SK-N-SH (cell line): ENCODE data around the gene MAG. TPM values are rescaled to one million over a fixed set of nuclear protein-coding genes. Genes with fewer than 3 reads are reported as not detected.
A peak's percentile ranks its signal among the peaks of the same experiment; 100 is the strongest.

Experiments
- CTCF ChIA-PET: fragments of 300-600, 350-600 bp; formaldehyde crosslinking; extraction: SDS; loops from one replicate; lab custom pipeline; 2021; lab: Yijun Ruan, JAX
- POLR2A ChIA-PET: fragments of 350-600 bp; sonication (Branson Sonifier 250); formaldehyde crosslinking; extraction: SDS; loops from one replicate; lab custom pipeline; 2020; ENCODE audit warnings: antibody characterized with exemption, inconsistent platforms; lab: Yijun Ruan, JAX
- DNase-seq: peaks from one replicate; pipeline ENCODE4 v3.0.0; 2012
- H2AFZ ChIP-seq: fragments of 200-600 bp; sonication (generic); 2 replicates; pipeline ENCODE4 v1.8.1; 2016; ENCODE audit warnings: antibody characterized with exemption, mild to moderate bottlenecking, low read depth
- H3F3A ChIP-seq: fragments of 200-600 bp; sonication (generic); replicated peaks from 2 replicates; pipeline ENCODE3; 2016; ENCODE audit warnings: antibody characterized with exemption, mild to moderate bottlenecking; ENCODE audit not compliant: insufficient read depth
- H3K27ac ChIP-seq, 2 experiments: fragments of 200-500 bp in 1 of 2; fragments of 200-600 bp in 1 of 2; sonication (Bioruptor generic) in 1 of 2; sonication (generic), shearing (Covaris generic) in 1 of 2; 2 replicates each; pipeline versions ENCODE4 v1.5.1 to v1.6.1; 2014 to 2016; ENCODE audit warnings: low read depth in 2 of 2, inconsistent platforms in 1 of 2, low read length in 1 of 2, mild to moderate bottlenecking in 1 of 2, mixed read lengths in 1 of 2
- H3K27me3 ChIP-seq: fragments of 200-600 bp; sonication (generic), shearing (Covaris generic); 2 replicates; pipeline ENCODE4 v1.6.1; 2016; ENCODE audit warnings: mixed run types; ENCODE audit not compliant: insufficient read depth
- H3K36me3 ChIP-seq, 2 experiments: fragments of 200-500 bp in 1 of 2; fragments of 200-600 bp in 1 of 2; sonication (Bioruptor generic) in 1 of 2; sonication (generic) in 1 of 2; replicated peaks in 1 of 2; 2 replicates each; pipeline versions ENCODE3 to v1.5.1; 2014 to 2016; ENCODE audit warnings: low read length in 1 of 2, mild to moderate bottlenecking in 1 of 2; ENCODE audit not compliant: insufficient read depth in 2 of 2, control insufficient read depth in 1 of 2
- H3K4me1 ChIP-seq, 2 experiments: fragments of 200-500 bp in 1 of 2; fragments of 200-600 bp in 1 of 2; sonication (Bioruptor generic) in 1 of 2; sonication (generic), shearing (Covaris generic) in 1 of 2; 2 replicates each; pipeline versions ENCODE4 v1.5.1 to v1.6.1; 2014 to 2016; ENCODE audit warnings: low read depth in 1 of 2, low read length in 1 of 2, mixed run types in 1 of 2; ENCODE audit not compliant: insufficient read depth in 2 of 2, control insufficient read depth in 1 of 2
- H3K4me2 ChIP-seq: fragments of 200-600 bp; sonication (generic), shearing (Covaris generic); 2 replicates; pipeline ENCODE4 v1.6.1; 2017; ENCODE audit warnings: mixed run types
- H3K4me3 ChIP-seq, 2 experiments: fragments of 200-500 bp in 1 of 2; fragments of 200-600 bp in 1 of 2; sonication (Bioruptor generic) in 1 of 2; sonication (generic), shearing (Covaris generic) in 1 of 2; 2 replicates each; pipeline versions ENCODE4 v1.5.1 to v1.8.1; 2014 to 2016; ENCODE audit warnings: low read depth in 2 of 2, inconsistent platforms in 1 of 2, low read length in 1 of 2, mild to moderate bottlenecking in 1 of 2, mixed read lengths in 1 of 2, moderate library complexity in 1 of 2
- H3K79me2 ChIP-seq: fragments of 200-600 bp; sonication (generic); 2 replicates; pipeline ENCODE4 v1.8.1; 2017; ENCODE audit warnings: mild to moderate bottlenecking; ENCODE audit not compliant: insufficient read depth
- H3K9ac ChIP-seq: fragments of 200-600 bp; sonication (generic); 2 replicates; pipeline ENCODE4 v1.6.1; 2017; ENCODE audit warnings: mixed run types
- H3K9me2 ChIP-seq: fragments of 200-600 bp; sonication (generic); 2 replicates; pipeline ENCODE4 v1.6.1; 2017; ENCODE audit warnings: mixed run types
- H3K9me3 ChIP-seq: fragments of 200-600 bp; sonication (generic); 2 replicates; pipeline ENCODE4 v1.6.1; 2017; ENCODE audit warnings: mixed run types, mild to moderate bottlenecking, moderate library complexity
- H4K20me1 ChIP-seq: fragments of 200-600 bp; sonication (generic); 2 replicates; pipeline ENCODE4 v1.6.1; 2017; ENCODE audit warnings: mild to moderate bottlenecking, mixed run types; ENCODE audit not compliant: insufficient read depth
- CHD2 ChIP-seq: fragments of 150-350 bp; IDR thresholded peaks from 2 replicates; pipeline ENCODE4 v1.6.1; 2018; ENCODE audit warnings: low read length; ENCODE audit not compliant: partially characterized antibody
- EP300 ChIP-seq, 2 experiments: IDR thresholded peaks; 2 replicates each; pipeline versions ENCODE4 v1.4.0 to v1.6.1; 2012; ENCODE audit warnings: borderline replicate concordance in 1 of 2, low read depth in 1 of 2, low read length in 1 of 2
- FOXJ3 ChIP-seq: sonication (generic); formaldehyde crosslinking; IDR thresholded peaks from 2 replicates; pipeline ENCODE4 v1.5.1; 2020; ENCODE audit warnings: mild to moderate bottlenecking, missing genetic modification reagents
- GABPA ChIP-seq: IDR thresholded peaks from 2 replicates; pipeline ENCODE4 v1.4.0; 2012; ENCODE audit warnings: low read depth, mild to moderate bottlenecking
- IRF3 ChIP-seq: fragments of 150-350 bp; IDR thresholded peaks from 2 replicates; pipeline ENCODE4 v1.6.1; 2016; ENCODE audit warnings: mild to moderate bottlenecking, low read depth, low read length
- JUND ChIP-seq: IDR thresholded peaks from 2 replicates; pipeline ENCODE4 v1.4.0; 2012
- MAX ChIP-seq: IDR thresholded peaks from 2 replicates; pipeline ENCODE4 v1.4.0; 2012; ENCODE audit warnings: low read depth
- MXI1 ChIP-seq: IDR thresholded peaks from 2 replicates; pipeline ENCODE4 v1.6.1; 2012; ENCODE audit warnings: mild to moderate bottlenecking, low read depth, low read length, improper control_type of control experiment
- PBX3 ChIP-seq: IDR thresholded peaks from 2 replicates; pipeline ENCODE4; 2012
- RCOR1 ChIP-seq: fragments of 150-350 bp; IDR thresholded peaks from 2 replicates; pipeline ENCODE4 v1.6.1; 2017; ENCODE audit warnings: antibody characterized with exemption, low read length
- REST ChIP-seq: IDR thresholded peaks from 2 replicates; pipeline ENCODE4 v1.6.1; 2012; ENCODE audit warnings: mild to moderate bottlenecking, low read depth, low read length, moderate library complexity
- RFX5 ChIP-seq: IDR thresholded peaks from 2 replicates; pipeline ENCODE4 v1.6.1; 2012; ENCODE audit warnings: mild to moderate bottlenecking, improper control_type of control experiment, low read length
- RXRA ChIP-seq: IDR thresholded peaks from 2 replicates; pipeline ENCODE4 v1.4.0; 2012; ENCODE audit warnings: low read depth, mild to moderate bottlenecking, borderline replicate concordance
- SIN3A ChIP-seq: IDR thresholded peaks from 2 replicates; pipeline ENCODE4 v1.6.1; 2012; ENCODE audit warnings: low read depth, mild to moderate bottlenecking, low read length, moderate library complexity, borderline replicate concordance
- SMC3 ChIP-seq: IDR thresholded peaks from 2 replicates; pipeline ENCODE4 v1.6.1; 2012; ENCODE audit warnings: low read depth, low read length, improper control_type of control experiment
- TAF1 ChIP-seq: IDR thresholded peaks from 2 replicates; pipeline ENCODE4 v1.6.1; 2012; ENCODE audit warnings: low read depth, mild to moderate bottlenecking, low read length, moderate library complexity, borderline replicate concordance
- TCF12 ChIP-seq: IDR thresholded peaks from 2 replicates; pipeline ENCODE4 v1.4.0; 2012
- TEAD4 ChIP-seq: IDR thresholded peaks from 2 replicates; pipeline ENCODE4 v1.4.0; 2012; ENCODE audit warnings: mild to moderate bottlenecking, borderline replicate concordance; ENCODE audit not compliant: insufficient read depth
- USF2 ChIP-seq: fragments of 150-350 bp; IDR thresholded peaks from 2 replicates; pipeline ENCODE4 v1.6.1; 2017; ENCODE audit warnings: antibody characterized with exemption, low read length, low read depth, borderline replicate concordance
- YY1 ChIP-seq: IDR thresholded peaks from 2 replicates; pipeline ENCODE4 v1.4.0; 2012; ENCODE audit warnings: low read depth, mild to moderate bottlenecking
- ZBTB33 ChIP-seq: IDR thresholded peaks from 2 replicates; pipeline ENCODE4 v1.4.0; 2012; ENCODE audit warnings: low read depth, borderline replicate concordance
- WGBS: methylation state at CpG from one replicate; pipeline ENCODE4 v1.1.6; 2017; ENCODE audit warnings: low lambda C conversion rate; 5-methylcytosine and 5-hydroxymethylcytosine counted together
- polyA plus RNA-seq, 3 experiments: library from polyadenylated mRNA; depleted of rRNA; stranded (reverse); fragments of >200 nt; gene quantifications; 2 replicates each; pipeline ENCODE4 v1.2.3, GENCODE V29; 2012

MAG gene
- polyA plus RNA-seq, 1 of the 3 experiments (the other 2 are of a cell fraction) = not detected

- Histone ChIP-seq H3K27me3 (no peaks in the 10 kb centered on the region), H3F3A (peaks cover 4% of the 10 kb centered on the region), H3K4me3 (peak within 1 kb of the TSS; percentile 87 to 95), H2AFZ (peak within 1 kb of the TSS; percentile 78), H3K27ac (peak within 1 kb of the TSS; percentile 79 to 95), H3K4me1 (peaks cover 4 to 15% of the 10 kb centered on the region in 2 experiments; a peak in 1 of 4 replicates), H3K9me2 (no peaks in the 10 kb centered on the region), H3K9ac (peak within 1 kb of the TSS; percentile 92), H3K36me3 (peaks cover 19 to 27% of the 10 kb centered on the region in 2 experiments), H4K20me1 (no peaks in the 10 kb centered on the region), H3K4me2 (peak within 1 kb of the TSS; percentile 96), H3K79me2 (peaks cover 22% of the 10 kb centered on the region), H3K9me3 (no peaks in the 10 kb centered on the region)
- ChIA-PET POLR2A (no interaction called here), CTCF (interaction anchor here (0.6 to 2.6 kb wide), 18 partner anchors 8 to 498 kb away, joined by 3 to 38 read pairs (median 4); no protein-coding TSS in a partner anchor)
- WGBS = 0% methylated on average over 38 of the region's 126 CpGs
- DNase-seq = peak; percentile 89
- TF ChIP-seq CHD2 (no peak), REST (no peak), ZBTB33 (no peak), PBX3 (no peak), SIN3A (no peak), TAF1 (no peak), USF2 (peak; percentile 49; the same call in 1 of the 2 replicates), JUND (no peak), EP300 (IDR thresholded peaks at IDR 0.05; ENCODE audit: borderline replicate concordance in 1 of 2, low read depth in 1 of 2, low read length in 1 of 2) (0 out of 4 replicates have a peak, but pooled peaks of 1 of the 2 experiments have one; percentile 19), IRF3 (no peak), SMC3 (no peak), YY1 (0 out of 2 replicates have a peak, but pooled peaks have one; percentile 43), RFX5 (no peak), RCOR1 (no peak), MAX (no peak), GABPA (no peak), TEAD4 (no peak), MXI1 (no peak), FOXJ3 (no peak), RXRA (no peak), TCF12 (no peak)
Measured at GRCh38 chr19:35268536-35269437, 23.2 kb upstream of the MAG start, which contains the start of gene USF2. USF2 (plus strand) TSS chr19:35268962; CDS start chr19:35269102, 140 bp downstream.
